GM23248 (cell line): ENCODE measurements around the gene PPP1R9A.

Source experiments
- EZH2 ChIP-seq: fragments of 200-600 bp; sonication (generic); IDR thresholded peaks from 2 replicates; pipeline ENCODE4 v1.6.1; 2018; ENCODE audit warnings: antibody characterized with exemption, mild to moderate bottlenecking; ENCODE audit not compliant: insufficient read depth, poor library complexity, severe bottlenecking
- EZH2phosphoT487 ChIP-seq: fragments of 200-600 bp; sonication (generic); IDR thresholded peaks from 2 replicates; pipeline ENCODE4 v1.6.1; 2018; ENCODE audit warnings: antibody characterized with exemption, moderate library complexity, mild to moderate bottlenecking, low read depth; ENCODE audit not compliant: insufficient read depth

GRCh38 chr7:94928168-94928707 is 20.8 kb downstream of the PPP1R9A start:
- TF ChIP-seq EZH2phosphoT487 (no peak), EZH2 (no peak)
